GM15510 (cell line): Measurements from ENCODE around the gene GNAQ.

Experiments used
- POLR2A ChIP-seq: IDR thresholded peaks from 3 replicates; pipeline ENCODE4 v1.6.1; 2011; ENCODE audit warnings: borderline replicate concordance; ENCODE audit not compliant: insufficient read length; ENCODE audit errors: extremely low read depth

The GNAQ gene

GRCh38 chr9:77903666-77904285, 127.8 kb downstream of the GNAQ start:
- no peak for TF ChIP-seq POLR2A

GRCh38 chr9:77901771-77902170, 129.8 kb downstream of the GNAQ start:
- TF ChIP-seq POLR2A = no peak

- TF ChIP-seq POLR2A = no peak
Measured at GRCh38 chr9:77901018-77901417, 130.6 kb downstream of the GNAQ start.

- TF ChIP-seq POLR2A = no peak
Measured at GRCh38 chr9:77899679-77900354, 131.8 kb downstream of the GNAQ start.

GRCh38 chr9:77898864-77899263, 132.7 kb downstream of the GNAQ start:
- TF ChIP-seq POLR2A = no peak

GRCh38 chr9:77896938-77897667, 134.5 kb downstream of the GNAQ start:
- no peak for TF ChIP-seq POLR2A

- TF ChIP-seq POLR2A = no peak
Measured at GRCh38 chr9:77896269-77896937, 135.2 kb downstream of the GNAQ start.

- no peak for TF ChIP-seq POLR2A
Measured at GRCh38 chr9:77893706-77894105, 137.9 kb downstream of the GNAQ start.

- no peak for TF ChIP-seq POLR2A
Measured at GRCh38 chr9:77892955-77893514, 138.6 kb downstream of the GNAQ start.

- no peak for TF ChIP-seq POLR2A
Measured at GRCh38 chr9:77892171-77892570, 139.4 kb downstream of the GNAQ start.

- no peak for TF ChIP-seq POLR2A
Measured at GRCh38 chr9:77891128-77891800, 140.3 kb downstream of the GNAQ start.

- TF ChIP-seq POLR2A = no peak
Measured at GRCh38 chr9:77887662-77888061, 143.9 kb downstream of the GNAQ start.

- TF ChIP-seq POLR2A = no peak
Measured at GRCh38 chr9:77885104-77885672, 146.4 kb downstream of the GNAQ start.
